AG04449 (cell line): ENCODE measurements around the gene ABCA1.

ENCODE experiments used
- CTCF ChIA-PET: fragments of 350-600 bp; formaldehyde crosslinking; extraction: SDS; loops from one replicate; lab custom pipeline; 2021; ENCODE audit warnings: antibody characterized with exemption; lab: Yijun Ruan, JAX
- POLR2A ChIA-PET: fragments of 400-600, 350-600 bp; formaldehyde crosslinking; extraction: SDS; loops from one replicate; lab custom pipeline; 2020; ENCODE audit warnings: antibody characterized with exemption, inconsistent platforms; lab: Yijun Ruan, JAX
- DNase-seq: peaks from one replicate; pipeline ENCODE4 v3.0.0-alpha.2; 2010; ENCODE audit warnings: low read depth, low spot score
- H3K4me3 ChIP-seq: 2 replicates; pipeline ENCODE4 v1.5.1; 2011; ENCODE audit warnings: low read depth, mild to moderate bottlenecking, control low read depth, low read length
- CTCF ChIP-seq: IDR thresholded peaks from one replicate; pipeline ENCODE4 v1.5.1; 2011; ENCODE audit warnings: mild to moderate bottlenecking, moderate library complexity, low read length, control low read depth, inconsistent platforms; ENCODE audit not compliant: insufficient read depth; ENCODE audit errors: missing control alignments

The ABCA1 gene

GRCh38 chr9:104972242-104972866 lies 44.4 kb upstream of the ABCA1 start:
- no peak for DNase-seq
- H3K4me3 ChIP-seq = no peak overlapping the region
- no peak for TF ChIP-seq CTCF
- ChIA-PET POLR2A (no interaction called here), CTCF (interaction anchor here (1.0 to 2.4 kb wide), 3 partner anchors 12 to 109 kb away, joined by 3 to 10 read pairs (median 3); no protein-coding TSS in a partner anchor)

GRCh38 chr9:104971511-104971910 lies 43.6 kb upstream of the ABCA1 start:
- no peak for DNase-seq
- CTCF ChIA-PET = interaction anchor here (0.7 to 2.4 kb wide), 2 partner anchors 45 to 108 kb away, joined by 3 to 10 read pairs; no protein-coding TSS in a partner anchor
- POLR2A ChIA-PET = no interaction called here
- no peak for TF ChIP-seq CTCF
- H3K4me3 ChIP-seq = no peak overlapping the region

- no peak for TF ChIP-seq CTCF
- DNase-seq = no peak
- POLR2A ChIA-PET = interaction anchor here (0.7 kb wide), 1 partner anchor 240 kb away, joined by 3 read pairs; no protein-coding TSS in a partner anchor
- CTCF ChIA-PET = interaction anchor here (0.8 to 2.4 kb wide), 3 partner anchors 15 to 178 kb away, joined by 3 to 10 read pairs (median 3); no protein-coding TSS in a partner anchor
- H3K4me3 ChIP-seq = no peak overlapping the region
Measured at GRCh38 chr9:104970271-104970987, 42.5 kb upstream of the ABCA1 start.

GRCh38 chr9:104969116-104969515 lies 41.2 kb upstream of the ABCA1 start:
- ChIA-PET POLR2A (interaction anchor here (1.4 to 2.0 kb wide), 2 partner anchors 42 to 163 kb away, joined by 3 to 13 read pairs; partner anchors contain the start of gene ABCA1), CTCF (no interaction called here)
- no peak for DNase-seq
- peak overlapping the region; percentile 95; the same call in 1 of the 2 replicates for H3K4me3 ChIP-seq
- TF ChIP-seq CTCF = no peak

- peak overlapping the region; percentile 95 for H3K4me3 ChIP-seq
- ChIA-PET POLR2A (interaction anchor here (0.6 to 2.0 kb wide), 6 partner anchors 15 to 276 kb away, joined by 3 to 13 read pairs (median 3); partner anchors contain the start of genes ABCA1 and SLC44A1), CTCF (no interaction called here)
- DNase-seq = peak; percentile 82
- TF ChIP-seq CTCF = no peak
Measured at GRCh38 chr9:104968025-104968982, 40.3 kb upstream of the ABCA1 start.
